Neural crest cell (in vitro differentiated cells): Measurements from ENCODE around the gene CBLIF. TPM values are rescaled to one million over a fixed set of nuclear protein-coding genes. Genes with fewer than 3 reads are reported as not detected.
A peak's percentile ranks its signal among the peaks of the same experiment; 100 is the strongest.

ENCODE experiments used
- DNase-seq: peaks from one replicate; pipeline ENCODE4 v3.0.0; 2021; ENCODE audit warnings: low read depth, mixed read lengths, low spot score
- H3K27ac Mint-ChIP-seq: one replicate; pipeline ENCODE4 v1.8.0; 2021; ENCODE audit warnings: mild to moderate bottlenecking, mixed read lengths; ENCODE audit not compliant: unreplicated experiment
- H3K27me3 Mint-ChIP-seq: 2 replicates; pipeline ENCODE4 v1.8.0; 2021; ENCODE audit warnings: low read depth, mild to moderate bottlenecking, mixed read lengths
- H3K36me3 Mint-ChIP-seq: 2 replicates; pipeline ENCODE4 v1.8.0; 2021; ENCODE audit warnings: low read depth, mild to moderate bottlenecking, mixed read lengths
- H3K4me1 Mint-ChIP-seq: 2 replicates; pipeline ENCODE4 v1.8.0; 2021; ENCODE audit warnings: mixed read lengths
- H3K4me3 Mint-ChIP-seq: one replicate; pipeline ENCODE4 v1.8.0; 2021; ENCODE audit warnings: mild to moderate bottlenecking, mixed read lengths
- H3K9me3 Mint-ChIP-seq: 2 replicates; pipeline ENCODE4 v1.8.0; 2021; ENCODE audit warnings: mixed read lengths
- CTCF ChIP-seq: fragments of 200-600 bp; sonication (generic); conservative IDR thresholded peaks from 2 replicates; pipeline ENCODE4 v1.5.0; 2021; ENCODE audit warnings: antibody characterized with exemption, mild to moderate bottlenecking
- total RNA-seq: library from RNA; stranded (reverse); gene quantifications from 2 replicates; pipeline ENCODE4 v1.2.1, GENCODE V29; 2021

Gene CBLIF
- total RNA-seq, 1 donor from 2014 or later, result not detected

DNA sequence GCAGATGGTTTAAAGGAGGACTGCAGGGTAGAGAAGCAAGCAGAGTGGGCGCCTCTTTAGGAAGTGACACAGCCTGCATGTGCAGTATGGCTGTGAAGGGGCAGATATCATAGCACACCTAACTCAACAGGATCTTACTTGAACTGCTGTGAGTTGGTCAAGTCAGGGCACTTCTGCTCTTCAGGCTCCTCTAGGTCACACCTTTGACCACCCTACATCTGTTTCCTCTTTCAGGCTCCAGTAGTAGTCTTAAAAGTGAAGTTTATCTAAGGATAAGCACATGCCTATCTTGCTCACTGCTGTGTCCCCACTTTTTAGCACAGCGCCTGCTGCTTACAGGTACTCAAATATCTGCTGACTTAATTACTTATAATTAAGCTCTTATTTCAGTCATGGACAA lies 41.2 kb downstream of the CBLIF start:
- no peaks in the 10 kb centered on the region for H3K9me3 Mint-ChIP-seq
- H3K27me3 Mint-ChIP-seq, result no peaks in the 10 kb centered on the region
- peaks cover 4% of the 10 kb centered on the region for H3K36me3 Mint-ChIP-seq
- no peaks in the 10 kb centered on the region for H3K4me1 Mint-ChIP-seq
- no peak for DNase-seq
- no peak for TF ChIP-seq CTCF
- no peak overlapping the region for H3K4me3 Mint-ChIP-seq
- H3K27ac Mint-ChIP-seq, result no peak overlapping the region

GRCh38 chr11:59802639-59803176 lies 42.6 kb downstream of the CBLIF start:
- no peaks in the 10 kb centered on the region for H3K9me3 Mint-ChIP-seq
- DNase-seq, result peak; percentile 14
- peaks cover 4% of the 10 kb centered on the region for H3K36me3 Mint-ChIP-seq
- no peak overlapping the region for H3K4me3 Mint-ChIP-seq
- peak; percentile 76 for TF ChIP-seq CTCF
- no peaks in the 10 kb centered on the region for H3K4me1 Mint-ChIP-seq
- H3K27me3 Mint-ChIP-seq, result no peaks in the 10 kb centered on the region
- H3K27ac Mint-ChIP-seq, result no peak overlapping the region

- Mint-ChIP-seq H3K4me1 (no peaks in the 10 kb centered on the region), H3K9me3 (no peaks in the 10 kb centered on the region), H3K27ac (peak overlapping the region; percentile 59), H3K27me3 (no peaks in the 10 kb centered on the region), H3K36me3 (peaks cover 4% of the 10 kb centered on the region), H3K4me3 (no peak overlapping the region)
- no peak for TF ChIP-seq CTCF
- DNase-seq, result no peak
Measured at GRCh38 chr11:59801981-59802638, 43.2 kb downstream of the CBLIF start.

- H3K36me3 Mint-ChIP-seq, result no peaks in the 10 kb centered on the region
- no peaks in the 10 kb centered on the region for H3K9me3 Mint-ChIP-seq
- no peaks in the 10 kb centered on the region for H3K27me3 Mint-ChIP-seq
- no peak for DNase-seq
- no peak overlapping the region for H3K27ac Mint-ChIP-seq
- H3K4me3 Mint-ChIP-seq, result no peak overlapping the region
- no peak for TF ChIP-seq CTCF
- H3K4me1 Mint-ChIP-seq, result no peaks in the 10 kb centered on the region
Measured at GRCh38 chr11:59801160-59801706, 44.1 kb downstream of the CBLIF start.

GRCh38 chr11:59800390-59801025 lies 44.8 kb downstream of the CBLIF start:
- Mint-ChIP-seq H3K36me3 (no peaks in the 10 kb centered on the region), H3K4me1 (no peaks in the 10 kb centered on the region), H3K9me3 (no peaks in the 10 kb centered on the region), H3K4me3 (no peak overlapping the region), H3K27ac (peak overlapping the region; percentile 78), H3K27me3 (no peaks in the 10 kb centered on the region)
- DNase-seq, result no peak
- TF ChIP-seq CTCF, result no peak
